Astrocyte (in vitro differentiated cells and primary cell): ENCODE measurements around the gene PIK3R6. TPM values are rescaled to one million over a fixed set of nuclear protein-coding genes. Genes with fewer than 3 reads are reported as not detected.

Experiments used
- DNase-seq: peaks from one replicate; pipeline ENCODE4 v3.0.0-alpha.2; 2010; ENCODE audit warnings: low read depth
- FAIRE-seq: peaks from 2 replicates; lab custom pipeline; 2011; peaks lifted over from hg19 to GRCh38; lab: Jason Lieb, UNC
- H2AFZ ChIP-seq: 2 replicates; pipeline ENCODE4 v1.6.0; 2012; ENCODE audit warnings: low read depth, low read length, inconsistent platforms
- H3K27ac ChIP-seq: 2 replicates; pipeline ENCODE4 v1.5.1; 2011; ENCODE audit warnings: low read depth, low read length, inconsistent platforms
- H3K27me3 ChIP-seq: 2 replicates; pipeline ENCODE4 v1.6.0; 2011; ENCODE audit warnings: low read length, inconsistent platforms; ENCODE audit not compliant: insufficient read depth
- H3K36me3 ChIP-seq: 2 replicates; pipeline ENCODE4 v1.5.1; 2011; ENCODE audit warnings: low read length, inconsistent platforms; ENCODE audit not compliant: insufficient read depth
- H3K4me1 ChIP-seq: 2 replicates; pipeline ENCODE4 v1.5.1; 2011; ENCODE audit warnings: low read length, inconsistent platforms; ENCODE audit not compliant: insufficient read depth
- H3K4me2 ChIP-seq: 2 replicates; pipeline ENCODE4 v1.6.0; 2012; ENCODE audit warnings: low read length, inconsistent platforms
- H3K4me3 ChIP-seq: 2 replicates; pipeline ENCODE4 v1.5.1; 2011; ENCODE audit warnings: low read depth, mild to moderate bottlenecking, low read length, inconsistent platforms; ENCODE audit not compliant: insufficient read depth
- H3K79me2 ChIP-seq: 2 replicates; pipeline ENCODE4 v1.6.0; 2012; ENCODE audit warnings: mild to moderate bottlenecking, low read length, inconsistent platforms; ENCODE audit not compliant: insufficient read depth
- H3K9ac ChIP-seq: 2 replicates; pipeline ENCODE4 v1.6.0; 2012; ENCODE audit warnings: mild to moderate bottlenecking, low read length, inconsistent platforms
- H3K9me3 ChIP-seq: 2 replicates; pipeline ENCODE4 v1.5.1; 2012; ENCODE audit warnings: low read depth, mild to moderate bottlenecking, low read length, inconsistent platforms; ENCODE audit not compliant: insufficient read depth
- H4K20me1 ChIP-seq: 2 replicates; pipeline ENCODE4 v1.6.0; 2012; ENCODE audit warnings: low read length, inconsistent platforms; ENCODE audit not compliant: insufficient read depth
- H3K27ac Mint-ChIP-seq: one replicate; pipeline ENCODE4 v1.8.0; 2021; ENCODE audit warnings: mild to moderate bottlenecking, mixed read lengths; ENCODE audit not compliant: unreplicated experiment
- H3K27me3 Mint-ChIP-seq: one replicate; pipeline ENCODE4 v1.8.0; 2021; ENCODE audit warnings: low read depth, mixed read lengths; ENCODE audit not compliant: unreplicated experiment
- H3K36me3 Mint-ChIP-seq: one replicate; pipeline ENCODE4 v1.8.0; 2021; ENCODE audit warnings: low read depth, mixed read lengths; ENCODE audit not compliant: unreplicated experiment
- H3K4me1 Mint-ChIP-seq: one replicate; pipeline ENCODE4 v1.8.0; 2021; ENCODE audit warnings: low read depth, mixed read lengths; ENCODE audit not compliant: unreplicated experiment
- H3K4me3 Mint-ChIP-seq: one replicate; pipeline ENCODE4 v1.8.0; 2021; ENCODE audit warnings: mild to moderate bottlenecking, moderate library complexity, mixed read lengths; ENCODE audit not compliant: unreplicated experiment
- H3K9me3 Mint-ChIP-seq: one replicate; pipeline ENCODE4 v1.8.0; 2021; ENCODE audit warnings: mild to moderate bottlenecking, mixed read lengths; ENCODE audit not compliant: unreplicated experiment
- CTCF ChIP-seq: IDR thresholded peaks from 2 replicates; pipeline ENCODE4 v1.5.1; 2011; ENCODE audit warnings: low read depth, mild to moderate bottlenecking, inconsistent platforms, low read length, moderate library complexity; ENCODE audit not compliant: insufficient read depth
- EZH2 ChIP-seq: IDR thresholded peaks from 2 replicates; pipeline ENCODE4 v1.6.1; 2012; ENCODE audit warnings: mild to moderate bottlenecking, low read length, inconsistent platforms; ENCODE audit not compliant: insufficient read depth
- total RNA-seq: library from RNA; stranded (reverse); gene quantifications from 2 replicates; pipeline ENCODE4 v1.2.1, GENCODE V29; 2021

Gene PIK3R6
- total RNA-seq, 1 donor from 2014 or later: not detected

GRCh38 chr17:8875957-8876356, 8.5 kb upstream of the PIK3R6 start:
- no peaks in the 10 kb centered on the region for H3K4me1 ChIP-seq
- H3K27ac ChIP-seq: no peak overlapping the region
- H3K9me3 ChIP-seq: no peaks in the 10 kb centered on the region
- Mint-ChIP-seq H3K4me1 (no peaks in the 10 kb centered on the region), H3K9me3 (no peaks in the 10 kb centered on the region), H3K36me3 (peaks cover 2% of the 10 kb centered on the region), H3K27me3 (peaks cover 33% of the 10 kb centered on the region), H3K4me3 (no peak overlapping the region), H3K27ac (no peak overlapping the region)
- no peaks in the 10 kb centered on the region for H3K36me3 ChIP-seq
- no peaks in the 10 kb centered on the region for H4K20me1 ChIP-seq
- H3K4me2 ChIP-seq: peak overlapping the region; percentile 11
- FAIRE-seq (no peak), DNase-seq (peak; percentile 40)
- H3K4me3 ChIP-seq: no peak overlapping the region
- no peak overlapping the region for H2AFZ ChIP-seq
- TF ChIP-seq EZH2 (no peak), CTCF (no peak)
- peaks cover 4% of the 10 kb centered on the region for H3K27me3 ChIP-seq
- H3K9ac ChIP-seq: no peak overlapping the region
- H3K79me2 ChIP-seq: no peaks in the 10 kb centered on the region

GRCh38 chr17:8875436-8875835, 8.0 kb upstream of the PIK3R6 start:
- Histone ChIP-seq H3K36me3 (no peaks in the 10 kb centered on the region), H2AFZ (no peak overlapping the region), H3K27ac (no peak overlapping the region), H3K4me1 (no peaks in the 10 kb centered on the region), H3K9me3 (no peaks in the 10 kb centered on the region), H3K4me2 (no peak overlapping the region), H3K9ac (no peak overlapping the region), H3K27me3 (peaks cover 4% of the 10 kb centered on the region), H3K79me2 (no peaks in the 10 kb centered on the region), H3K4me3 (no peak overlapping the region), H4K20me1 (no peaks in the 10 kb centered on the region)
- H3K4me1 Mint-ChIP-seq: no peaks in the 10 kb centered on the region
- no peak overlapping the region for H3K4me3 Mint-ChIP-seq
- DNase-seq (no peak), FAIRE-seq (no peak)
- H3K27me3 Mint-ChIP-seq: peaks cover 34% of the 10 kb centered on the region
- TF ChIP-seq CTCF (no peak), EZH2 (no peak)
- no peaks in the 10 kb centered on the region for H3K9me3 Mint-ChIP-seq
- H3K27ac Mint-ChIP-seq: no peak overlapping the region
- peaks cover 2% of the 10 kb centered on the region for H3K36me3 Mint-ChIP-seq

GRCh38 chr17:8873801-8874715, 6.6 kb upstream of the PIK3R6 start:
- peaks cover 9% of the 10 kb centered on the region for H3K27me3 ChIP-seq
- no peaks in the 10 kb centered on the region for H3K79me2 ChIP-seq
- H3K9ac ChIP-seq: no peak overlapping the region
- H3K4me2 ChIP-seq: no peak overlapping the region
- H4K20me1 ChIP-seq: no peaks in the 10 kb centered on the region
- H3K27ac ChIP-seq: no peak overlapping the region
- no peaks in the 10 kb centered on the region for H3K36me3 ChIP-seq
- no peaks in the 10 kb centered on the region for H3K9me3 Mint-ChIP-seq
- DNase-seq (no peak), FAIRE-seq (no peak)
- H3K4me1 ChIP-seq: no peaks in the 10 kb centered on the region
- TF ChIP-seq EZH2: no peak
- no peak for TF ChIP-seq CTCF
- H3K4me1 Mint-ChIP-seq: no peaks in the 10 kb centered on the region
- no peak overlapping the region for H3K27ac Mint-ChIP-seq
- no peaks in the 10 kb centered on the region for H3K9me3 ChIP-seq
- H3K4me3 ChIP-seq: no peak overlapping the region
- H3K4me3 Mint-ChIP-seq: no peak overlapping the region
- peaks cover 2% of the 10 kb centered on the region for H3K36me3 Mint-ChIP-seq
- H2AFZ ChIP-seq: no peak overlapping the region
- H3K27me3 Mint-ChIP-seq: peaks cover 41% of the 10 kb centered on the region
